LNCAP (cell line): ENCODE data around the gene NPSR1.

Experiments
- TF ChIP-seq, protein P1 (sequence below): fragments of 450-650 bp; IDR thresholded peaks from 2 replicates; pipeline ENCODE4 v1.5.1; 2017; ENCODE audit warnings: mild to moderate bottlenecking

Gene NPSR1

DNA sequence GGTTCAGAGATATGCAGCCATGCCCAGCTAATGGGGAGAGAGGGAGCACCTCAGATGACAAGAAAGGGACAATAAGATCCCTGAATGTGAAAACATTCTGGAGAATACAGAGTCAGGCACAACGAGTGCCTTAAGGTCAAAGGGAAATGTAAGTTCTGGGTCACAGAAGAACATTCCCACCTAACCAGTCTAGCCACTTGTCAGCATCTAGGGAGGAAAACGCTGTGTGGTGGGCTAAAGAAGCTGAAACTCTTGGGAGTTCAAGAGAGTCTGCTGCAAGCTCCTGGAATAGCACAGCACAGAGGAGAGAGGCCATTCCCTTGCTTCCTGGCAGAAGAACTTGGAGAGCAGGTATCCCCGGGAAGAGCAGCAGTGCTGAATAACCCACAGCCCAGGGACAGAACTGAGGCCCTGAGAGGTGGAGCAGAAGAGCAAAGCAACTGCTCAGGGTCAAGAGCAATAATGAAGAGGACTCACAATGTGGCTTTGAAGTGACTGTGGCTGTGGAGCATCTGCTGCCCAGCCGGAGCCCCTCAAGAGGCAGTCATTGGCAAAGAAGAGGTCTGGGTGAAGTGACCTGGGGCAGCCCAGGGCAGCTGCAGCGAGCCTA, 182.3 kb downstream of the NPSR1 start:
- TF ChIP-seq, protein P1, sequence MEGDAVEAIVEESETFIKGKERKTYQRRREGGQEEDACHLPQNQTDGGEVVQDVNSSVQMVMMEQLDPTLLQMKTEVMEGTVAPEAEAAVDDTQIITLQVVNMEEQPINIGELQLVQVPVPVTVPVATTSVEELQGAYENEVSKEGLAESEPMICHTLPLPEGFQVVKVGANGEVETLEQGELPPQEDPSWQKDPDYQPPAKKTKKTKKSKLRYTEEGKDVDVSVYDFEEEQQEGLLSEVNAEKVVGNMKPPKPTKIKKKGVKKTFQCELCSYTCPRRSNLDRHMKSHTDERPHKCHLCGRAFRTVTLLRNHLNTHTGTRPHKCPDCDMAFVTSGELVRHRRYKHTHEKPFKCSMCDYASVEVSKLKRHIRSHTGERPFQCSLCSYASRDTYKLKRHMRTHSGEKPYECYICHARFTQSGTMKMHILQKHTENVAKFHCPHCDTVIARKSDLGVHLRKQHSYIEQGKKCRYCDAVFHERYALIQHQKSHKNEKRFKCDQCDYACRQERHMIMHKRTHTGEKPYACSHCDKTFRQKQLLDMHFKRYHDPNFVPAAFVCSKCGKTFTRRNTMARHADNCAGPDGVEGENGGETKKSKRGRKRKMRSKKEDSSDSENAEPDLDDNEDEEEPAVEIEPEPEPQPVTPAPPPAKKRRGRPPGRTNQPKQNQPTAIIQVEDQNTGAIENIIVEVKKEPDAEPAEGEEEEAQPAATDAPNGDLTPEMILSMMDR, result no peak

DNA sequence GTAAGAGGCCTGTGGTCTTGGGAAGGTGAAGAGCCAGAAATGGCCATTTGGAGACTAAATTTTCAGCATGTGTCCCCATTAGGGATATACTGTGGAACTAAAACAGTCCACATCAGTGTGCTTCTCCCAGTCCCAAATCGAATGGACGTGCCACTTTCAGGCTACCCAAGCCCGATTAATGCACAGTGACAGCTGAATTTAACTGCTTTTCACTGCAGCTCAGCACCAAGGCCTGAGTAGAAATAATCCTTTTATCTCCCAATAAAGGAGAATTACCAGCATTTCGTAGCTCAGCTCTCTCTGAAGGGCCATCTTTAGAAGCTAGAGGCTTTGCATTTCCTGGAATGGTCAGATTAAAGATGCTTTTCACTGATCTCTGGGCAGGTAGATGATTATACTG, 183.3 kb downstream of the NPSR1 start:
- TF ChIP-seq, protein P1, result no peak

DNA sequence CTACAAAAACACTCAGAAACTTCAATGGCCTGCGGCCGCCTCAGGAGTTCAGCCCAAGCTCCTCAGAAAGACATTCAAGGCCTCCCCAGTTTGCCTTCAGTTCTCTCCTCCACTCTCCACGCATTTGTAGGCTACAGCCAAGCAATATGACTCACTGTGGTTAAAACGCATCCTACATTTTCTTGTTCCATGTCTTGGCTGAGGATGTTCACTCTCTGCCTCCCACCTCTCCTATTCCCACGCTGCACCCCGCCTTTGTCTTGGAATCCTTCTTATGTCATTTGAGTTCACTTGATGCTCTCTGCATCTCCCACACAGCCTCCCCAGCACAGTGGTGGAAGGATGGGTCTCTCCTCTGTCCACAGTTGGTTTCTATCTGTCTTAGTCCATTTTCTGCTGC, 184.8 kb downstream of the NPSR1 start:
- TF ChIP-seq, protein P1, result no peak

DNA sequence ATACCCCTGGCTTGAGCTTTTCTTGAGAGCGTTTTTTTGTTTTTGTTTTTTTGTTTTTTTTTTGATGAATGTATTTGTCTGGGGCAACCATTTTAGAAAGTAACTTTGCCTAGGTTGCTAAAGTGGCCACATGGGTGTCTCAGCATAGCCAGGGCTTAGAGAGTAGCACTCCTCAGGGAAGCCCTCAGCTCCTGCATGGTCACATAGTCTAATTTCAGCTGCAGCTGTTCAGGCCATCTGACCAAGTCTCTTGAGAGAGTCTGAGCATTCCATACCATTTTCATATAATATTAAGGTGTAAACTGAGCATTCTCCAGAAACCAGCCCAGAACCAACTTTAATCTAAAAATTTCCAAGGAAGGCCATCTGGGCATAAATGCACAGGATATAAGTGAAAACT, 186.4 kb downstream of the NPSR1 start:
- TF ChIP-seq, protein P1, result no peak

DNA sequence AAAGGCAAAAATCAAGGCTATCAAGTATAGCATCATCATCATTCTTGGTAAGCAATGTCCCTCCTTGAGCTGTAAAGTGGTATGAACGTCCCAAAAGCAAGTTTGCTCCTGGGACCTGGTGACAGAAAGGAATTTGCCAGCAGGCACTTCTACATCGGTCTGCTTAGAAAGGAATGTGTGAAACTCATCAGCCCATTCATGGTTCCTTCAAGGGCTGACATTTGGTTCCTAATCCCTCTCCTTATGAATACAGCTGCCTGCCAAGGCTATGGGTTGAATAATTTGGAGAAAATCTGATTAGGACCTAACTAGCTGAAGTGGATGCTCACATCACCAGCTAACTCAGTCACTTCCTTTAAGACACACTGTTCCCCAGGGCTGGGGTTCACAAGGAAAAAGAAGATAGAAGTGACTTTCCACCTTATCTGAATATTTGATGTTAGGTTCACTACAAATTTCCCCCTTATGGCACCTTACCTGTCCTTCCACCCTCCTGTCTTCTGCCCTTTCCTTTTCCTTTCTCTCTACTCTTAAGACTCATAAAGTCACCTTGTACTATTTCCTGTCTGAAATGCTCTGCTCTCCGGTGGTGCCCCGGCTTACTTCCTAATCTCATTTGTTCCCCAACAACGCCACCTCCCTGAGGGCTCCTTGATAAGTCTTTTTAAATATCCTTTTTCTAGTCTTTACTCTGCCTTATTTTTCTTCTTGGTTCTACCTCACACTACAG, 187.1 kb downstream of the NPSR1 start:
- TF ChIP-seq, protein P1, result no peak

DNA sequence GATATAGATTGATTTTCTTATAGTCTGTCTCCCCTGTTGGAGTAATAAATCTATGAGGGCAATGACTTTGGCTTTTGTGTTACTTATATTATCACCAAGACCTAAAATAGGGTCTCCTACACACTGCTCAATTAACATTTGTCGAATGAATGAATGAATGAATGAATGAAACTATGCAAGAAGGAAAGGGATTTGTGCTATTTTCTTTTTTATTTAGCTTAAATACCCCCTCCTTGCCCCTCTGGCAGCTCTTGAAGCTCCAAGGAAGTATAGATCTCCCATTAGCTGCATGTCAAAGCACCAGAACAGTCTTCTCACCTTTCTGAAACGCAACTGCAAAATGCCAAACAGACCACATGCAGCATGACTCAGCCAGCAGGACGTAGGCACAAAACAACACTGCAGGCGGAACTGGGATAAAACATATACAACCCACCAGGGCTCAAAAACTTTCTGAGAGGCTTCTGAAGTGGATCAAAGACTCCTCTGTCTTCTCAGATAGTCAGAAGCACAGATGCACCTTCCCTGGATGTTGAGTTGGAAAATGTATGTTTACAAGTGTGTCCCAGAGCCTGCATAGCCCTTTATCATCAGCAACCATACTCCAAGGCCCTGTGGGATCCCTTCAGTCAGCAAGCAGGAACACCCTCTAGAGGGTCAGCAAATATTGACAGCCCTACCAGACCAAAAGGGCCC, 187.8 kb downstream of the NPSR1 start:
- TF ChIP-seq, protein P1, result no peak

DNA sequence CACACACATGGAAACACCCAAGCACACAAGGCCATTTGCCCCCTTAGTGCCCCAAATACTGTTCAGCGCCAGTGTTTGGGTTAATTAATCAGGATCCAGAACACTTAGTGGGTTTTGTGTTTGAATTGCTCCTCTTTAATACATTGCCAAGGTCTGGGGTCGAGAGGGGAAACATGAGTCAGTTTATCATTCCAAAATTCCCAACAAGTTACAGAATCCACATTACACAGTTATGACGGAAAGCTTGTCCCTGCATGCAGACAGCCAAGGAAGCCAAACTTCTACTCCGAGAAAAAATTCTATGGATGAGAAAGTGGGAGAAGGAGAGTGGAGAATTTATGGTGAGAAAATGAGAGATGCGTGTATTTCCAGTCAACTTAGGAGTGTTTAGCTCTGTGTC, 189.0 kb downstream of the NPSR1 start:
- TF ChIP-seq, protein P1, result no peak
